Ramos (cell line): Measurements from ENCODE around the gene DSC1.
"Not testable (repeated sequence)": the region's sequence is repeated elsewhere in the genome, so short reads cannot be mapped to it uniquely, and the experiment has no call there.

ENCODE experiments used
- in situ Hi-C: fragments of 300-500 bp; cut with MboI; formaldehyde crosslinking; loops from one replicate; pipeline ENCODE4 v1.14.3; 2022; ENCODE audit warnings: low sequenced_read_pairs; ENCODE audit not compliant: unreplicated experiment

DSC1 gene

GRCh38 chr18:31176531-31176930 lies 13.9 kb upstream of the DSC1 start:
- in situ Hi-C loops: no loop called here

- in situ Hi-C loops: no loop called here
Observed at GRCh38 chr18:31171144-31171839, 8.6 kb upstream of the DSC1 start.

DNA sequence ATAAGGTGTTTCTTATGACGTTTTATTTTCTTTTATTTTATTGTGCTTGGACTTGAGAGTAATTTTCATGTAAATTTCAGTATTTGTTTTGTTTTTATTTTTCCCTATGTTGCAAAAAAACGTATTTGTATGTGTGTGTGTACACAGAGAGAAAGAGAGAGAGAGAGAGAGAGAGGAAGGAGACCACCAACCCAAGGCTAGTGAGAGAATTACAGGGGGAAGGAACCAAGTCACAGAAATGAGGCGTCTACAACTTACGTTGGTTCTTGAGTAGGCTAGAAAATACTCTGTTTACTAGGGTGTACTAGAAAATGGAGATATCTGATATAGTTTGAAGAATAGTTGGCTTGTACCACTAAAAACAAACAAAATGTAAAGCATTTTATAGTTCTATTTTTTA lies 7.7 kb upstream of the DSC1 start:
- in situ Hi-C loops: no loop called here

DNA sequence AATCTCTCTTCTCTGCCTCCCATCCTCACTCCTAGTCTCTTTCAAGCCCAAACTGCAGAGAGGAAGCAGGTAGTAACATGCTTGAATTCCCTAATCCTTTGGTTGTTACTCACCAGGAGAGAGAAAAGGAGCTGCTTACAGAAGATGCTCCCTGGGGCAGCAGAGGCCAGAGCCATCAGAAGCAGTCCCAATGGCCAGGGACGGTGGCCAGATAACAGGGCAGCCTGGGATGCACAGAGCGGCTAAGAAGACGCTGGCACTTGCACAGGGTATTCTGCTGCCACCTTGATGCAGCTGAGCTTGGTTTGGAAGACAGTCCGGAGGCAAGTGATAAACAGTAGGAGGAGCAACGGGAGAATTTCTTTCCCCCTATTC lies 250 bp downstream of the DSC1 start:
- in situ Hi-C loops: no loop called here

DNA sequence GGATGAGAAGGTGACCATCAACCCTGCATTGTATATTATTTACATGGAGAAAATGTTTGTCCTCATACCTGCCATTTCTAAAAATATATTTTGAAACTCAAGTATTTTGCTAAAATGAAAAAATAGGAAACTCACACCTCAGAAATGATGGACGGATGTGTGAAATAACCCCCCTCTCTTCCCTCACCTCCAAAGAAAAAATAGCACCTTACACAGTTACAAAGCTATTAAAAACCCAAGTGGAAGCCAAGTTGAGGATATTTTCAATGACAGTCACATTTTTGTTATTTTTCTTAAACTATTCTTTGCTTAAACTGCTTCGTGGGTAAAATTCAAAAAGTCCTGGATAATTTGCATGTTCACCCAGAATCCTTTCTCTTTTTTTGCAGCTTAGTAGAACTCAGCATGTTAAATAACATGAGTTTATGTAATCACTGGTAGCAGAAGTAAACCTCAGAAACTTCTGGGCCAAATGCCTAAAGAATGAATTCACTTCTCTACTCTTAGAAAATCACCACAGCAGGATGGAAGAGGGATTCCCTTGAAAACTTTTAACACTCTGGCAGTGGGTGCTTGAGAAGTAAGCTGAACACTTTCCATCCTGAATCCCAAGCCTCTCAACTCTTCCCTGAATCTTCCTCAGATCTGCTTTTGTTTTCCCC lies 768 bp downstream of the DSC1 start:
- in situ Hi-C loops: no loop called here

- in situ Hi-C loops: no loop called here
Observed at GRCh38 chr18:31156821-31157763, 5.6 kb downstream of the DSC1 start.

GRCh38 chr18:31155498-31155897 lies 7.2 kb downstream of the DSC1 start:
- in situ Hi-C loops: no loop called here

DNA sequence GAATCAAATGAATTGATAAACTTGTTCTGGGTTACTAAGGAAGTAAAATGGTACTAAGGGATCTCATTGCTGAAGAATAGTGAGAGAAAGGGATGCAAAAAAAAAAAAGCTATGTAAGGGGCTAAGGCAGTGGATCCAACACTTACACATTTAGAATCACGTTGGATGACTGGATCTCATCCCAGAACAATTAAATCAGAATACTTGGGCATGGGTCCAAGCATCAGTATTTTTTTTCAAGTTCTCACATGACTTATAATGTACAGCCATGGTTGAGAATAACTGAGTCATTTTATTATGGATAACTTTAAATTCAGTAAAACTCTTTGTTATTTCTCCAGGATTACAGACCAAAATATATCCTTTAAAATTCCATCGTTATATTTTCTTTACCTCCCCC lies 8.5 kb downstream of the DSC1 start:
- in situ Hi-C loops: no loop called here

DNA sequence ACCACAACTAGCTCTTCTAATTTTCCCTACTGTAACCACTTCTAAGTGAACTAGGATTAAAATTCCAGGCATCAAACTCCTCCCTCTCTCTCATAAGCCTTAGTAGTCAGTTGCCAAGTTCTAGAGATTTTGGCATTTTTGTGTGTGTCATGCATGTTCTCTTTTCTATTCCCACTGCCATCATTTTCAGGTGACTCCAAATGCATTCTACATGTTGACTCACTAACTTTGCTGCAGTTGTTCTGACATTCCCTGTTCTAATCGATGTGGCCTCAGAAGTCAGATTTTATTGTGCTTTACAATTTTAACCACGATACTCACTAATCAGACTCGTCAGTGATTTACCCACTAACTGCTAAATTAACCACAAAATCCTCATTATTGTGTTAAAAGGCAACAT lies 13.3 kb downstream of the DSC1 start:
- in situ Hi-C loops: no loop called here

GRCh38 chr18:31148600-31148999 lies 14.1 kb downstream of the DSC1 start:
- in situ Hi-C loops: no loop called here

GRCh38 chr18:31146809-31147208 lies 15.8 kb downstream of the DSC1 start:
- in situ Hi-C loops: no loop called here

GRCh38 chr18:31143025-31143424 lies 19.6 kb downstream of the DSC1 start:
- in situ Hi-C loops: no loop called here

DNA sequence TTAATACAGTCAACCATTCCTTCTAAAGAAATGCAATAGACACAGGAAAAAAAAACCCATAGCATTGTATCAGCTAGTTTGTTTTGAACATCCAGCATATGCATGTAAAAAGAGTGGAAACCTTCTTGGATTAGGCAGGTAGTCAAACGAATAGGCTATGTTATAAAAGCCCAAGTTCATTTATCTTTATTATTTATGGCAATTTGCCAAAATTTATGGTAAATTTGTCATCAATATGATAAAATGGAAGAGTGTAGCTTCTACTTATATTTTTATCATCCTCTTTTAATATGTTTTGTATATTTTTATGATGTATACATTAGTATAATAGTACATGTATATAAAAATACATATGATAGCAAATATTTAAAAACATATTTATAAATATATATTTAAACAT lies 23.9 kb downstream of the DSC1 start:
- in situ Hi-C loops: no loop called here

- in situ Hi-C loops: no loop called here
Observed at GRCh38 chr18:31134988-31135529, 27.6 kb downstream of the DSC1 start.

- in situ Hi-C loops: no loop called here
Observed at GRCh38 chr18:31129398-31130115, 33.1 kb downstream of the DSC1 start.

GRCh38 chr18:31125878-31126277 lies 36.8 kb downstream of the DSC1 start:
- in situ Hi-C loops: no loop called here

GRCh38 chr18:31123125-31123524 lies 39.5 kb downstream of the DSC1 start:
- in situ Hi-C loops: not testable (repeated sequence)

- in situ Hi-C loops: no loop called here
Observed at GRCh38 chr18:31120594-31120993, 42.1 kb downstream of the DSC1 start.

DNA sequence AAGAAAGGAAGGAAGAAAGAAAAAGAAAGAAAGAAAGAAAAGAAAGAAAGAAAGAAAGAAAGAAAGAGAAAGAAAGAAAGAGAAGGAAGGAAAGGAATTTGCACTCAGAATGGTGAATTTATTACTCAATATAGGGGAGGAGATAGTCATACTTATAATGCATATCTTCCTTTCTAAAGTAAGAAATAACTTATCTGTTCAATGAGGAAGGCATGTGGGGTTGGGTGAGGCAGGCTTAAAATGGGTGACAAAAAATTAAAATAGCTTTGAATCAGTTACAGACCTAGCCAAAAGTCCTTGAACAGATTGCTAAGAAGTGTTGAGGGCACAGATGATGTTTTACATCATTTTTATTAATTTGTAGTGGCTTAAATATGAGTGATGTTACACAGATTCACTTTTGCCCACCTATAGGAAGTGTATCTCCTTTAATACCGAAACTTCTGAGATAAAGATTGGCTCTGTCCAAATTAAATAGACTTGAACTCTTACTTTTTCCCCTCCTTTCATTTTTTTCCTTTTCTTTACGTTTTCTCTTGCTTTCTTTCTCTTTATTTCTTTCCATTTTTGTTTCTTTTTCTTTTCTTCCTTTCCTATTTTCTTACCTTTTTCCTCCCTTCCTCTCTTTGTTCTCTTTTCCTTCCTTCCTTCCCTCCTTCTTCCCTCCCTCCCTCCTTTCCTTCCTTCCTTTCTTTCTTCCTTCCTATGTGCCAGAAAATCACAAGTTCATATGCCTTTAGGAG lies 45.6 kb downstream of the DSC1 start:
- in situ Hi-C loops: no loop called here

DNA sequence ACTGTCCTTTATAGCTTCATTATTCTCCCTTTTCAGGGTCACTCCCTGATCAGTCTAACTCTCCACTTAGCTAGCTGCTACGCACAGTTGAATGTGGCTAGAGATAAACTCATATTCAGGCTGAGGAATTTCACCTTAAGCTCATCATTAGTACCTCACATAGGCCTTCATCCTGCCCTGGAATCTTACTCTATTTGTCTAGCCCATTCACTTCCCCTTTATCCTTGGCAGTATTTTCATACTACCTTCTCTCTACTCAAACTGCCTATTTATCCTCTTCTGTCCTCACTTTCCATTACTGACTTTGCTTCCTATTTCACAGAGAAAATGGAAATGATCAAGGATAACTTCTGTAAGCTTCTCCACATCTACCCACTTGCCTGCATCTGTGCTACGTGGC lies 49.9 kb downstream of the DSC1 start:
- in situ Hi-C loops: no loop called here
